Spleen (tissue), 11 donors: ENCODE measurements around the gene NFKBIE. TPM values are rescaled to one million over a fixed set of nuclear protein-coding genes. Genes with fewer than 3 reads are reported as not detected.

ENCODE experiments used
- DNase-seq: peaks from one replicate; pipeline ENCODE4 v3.0.0-alpha.2; 2020
- H3K27ac ChIP-seq, 8 donors: fragments of 200-600 bp; sonication (generic) in 7 of 8; 1 replicate in 4 of 8; 2 replicates in 4 of 8; pipeline versions ENCODE4 v1.5.0 to v1.8.0; 2016 to 2021; ENCODE audit warnings: inconsistent platforms in 4 of 8, mild to moderate bottlenecking in 4 of 8, moderate library complexity in 1 of 8
- H3K27me3 ChIP-seq, 7 donors: fragments of 200-600 bp; sonication (generic) in 6 of 7; replicated peaks in 1 of 7; 1 replicate in 4 of 7; 2 replicates in 3 of 7; pipeline versions ENCODE4 v1.5.0 to v1.8.0; 2016 to 2021; ENCODE audit warnings: inconsistent platforms in 3 of 7, mild to moderate bottlenecking in 1 of 7
- H3K36me3 ChIP-seq, 6 donors: fragments of 200-600 bp; sonication (generic) in 5 of 6; 1 replicate in 4 of 6; 2 replicates in 2 of 6; pipeline versions ENCODE4 v1.5.0 to v1.8.0; 2016 to 2021; ENCODE audit warnings: inconsistent platforms in 2 of 6
- H3K4me1 ChIP-seq, 6 donors: fragments of 200-600 bp; sonication (generic) in 5 of 6; 1 replicate in 3 of 6; 2 replicates in 3 of 6; pipeline versions ENCODE4 v1.5.0 to v1.8.0; 2016 to 2021; ENCODE audit warnings: inconsistent platforms in 3 of 6
- H3K4me3 ChIP-seq, 8 donors: fragments of 200-600 bp; sonication (generic) in 7 of 8; 1 replicate in 4 of 8; 2 replicates in 4 of 8; pipeline versions ENCODE4 v1.5.0 to v1.8.0; 2016 to 2021; ENCODE audit warnings: inconsistent platforms in 4 of 8, mild to moderate bottlenecking in 4 of 8, moderate library complexity in 2 of 8
- H3K9me3 ChIP-seq, 8 donors: fragments of 200-600 bp; sonication (generic) in 7 of 8; 1 replicate in 4 of 8; 2 replicates in 4 of 8; pipeline versions ENCODE4 v1.5.0 to v1.8.0; 2016 to 2021; ENCODE audit warnings: inconsistent platforms in 4 of 8
- CTCF ChIP-seq, 11 experiments: fragments of 200-600 bp in 7 of 11; fragments of 450-650 bp in 4 of 11; sonication (generic) in 4 of 11; IDR thresholded peaks in 8 of 11; conservative IDR thresholded peaks in 3 of 11; 1 replicate in 7 of 11; 2 replicates in 4 of 11; pipeline versions ENCODE4 v1.4.0 to v1.8.0; 2016 to 2021; ENCODE audit warnings: antibody characterized with exemption in 11 of 11, inconsistent platforms in 4 of 11, mild to moderate bottlenecking in 1 of 11
- POLR2A ChIP-seq, 3 donors: fragments of 450-650 bp; IDR thresholded peaks; one replicate each; pipeline ENCODE4 v1.5.1; 2017; ENCODE audit warnings: antibody characterized with exemption in 3 of 3, mild to moderate bottlenecking in 1 of 3
- POLR2AphosphoS5 ChIP-seq, 3 donors: sonication (generic); formaldehyde crosslinking; IDR thresholded peaks; one replicate each; pipeline ENCODE4 v1.5.1; 2017; ENCODE audit warnings: antibody characterized with exemption in 3 of 3
- WGBS, 5 donors: extraction: QIAGEN DNeasy Blood & Tissue Kit in 3 of 5; methylation state at CpG; one replicate each; pipeline versions ENCODE4 v1.1.5 to v1.1.7; 2013 to 2018; 5-methylcytosine and 5-hydroxymethylcytosine counted together
- intact Hi-C: fragments of 100-400 bp; cut with DNase I; formaldehyde crosslinking; loops from one replicate; pipeline ENCODE4 v1.15.0; 2023; ENCODE audit warnings: low total_unique reads
- polyA plus RNA-seq, 3 donors: library from polyadenylated mRNA; stranded (reverse); fragments of 200-250 nt; gene quantifications; one replicate each; pipeline ENCODE4 v1.2.1, GENCODE V29; 2013
- total RNA-seq, 7 donors: library from RNA; depleted of rRNA in 3 of 7; stranded (reverse); fragments of >200 nt in 3 of 7; fragmentation: NEBNext Ultra II Directional in 4 of 7; extraction: Animal tissue kit (Norgen Biotek cat#: 25700) in 4 of 7; gene quantifications; one replicate each; pipeline versions ENCODE4 v1.1.0 to v1.2.1, GENCODE V29; 2016 to 2021
- donor health status: healthy with polysubstance abuse.
- donor health status: DM: no; HTN: no; CAD: no; lungs with moderate emphysema.
- donor health status: DM: no; HTN: no; CAD: no.
- donor health status: Bipolar disorder and iron deficiency.
- donor health status: healthy.
- donor health status: DM: no; HTN: no; CAD: no.
- donor health status: DM: yes; HTN: yes; CAD: no.

Gene NFKBIE
- total and polyA plus RNA-seq, 10 donors, result 32.2 to 89.7 (median 49.0) TPM

- Histone ChIP-seq H3K4me3 (no peak overlapping the region), H3K27ac (no peak overlapping the region), H3K9me3 (no peaks in the 10 kb centered on the region), H3K36me3 (no peaks in the 10 kb centered on the region), H3K27me3 (peaks cover 0 to 78% (median 15%) of the 10 kb centered on the region in 7 donors), H3K4me1 (peaks cover 0 to 7% (median 0%) of the 10 kb centered on the region in 6 donors)
- WGBS, 5 donors, result 79 to 92% (median 87%) methylated on average over 10 to 12 of the region's 12 CpGs
- no peak for TF ChIP-seq CTCF (IDR thresholded peaks at IDR 0.05 in 8 of 11, conservative IDR thresholded peaks at IDR 0.05 in 3 of 11)
- TF ChIP-seq POLR2AphosphoS5 (IDR thresholded peaks at IDR 0.05), result no peak
- no peak for TF ChIP-seq POLR2A (IDR thresholded peaks at IDR 0.05)
- intact Hi-C loops, result no loop called here
- DNase-seq, result no peak
Observed at GRCh38 chr6:44286285-44286565, 20.9 kb upstream of the NFKBIE start.

- Histone ChIP-seq H3K27ac (no peak overlapping the region), H3K4me1 (peaks cover 0 to 7% (median 0%) of the 10 kb centered on the region in 6 donors), H3K36me3 (no peaks in the 10 kb centered on the region), H3K9me3 (no peaks in the 10 kb centered on the region), H3K27me3 (peaks cover 0 to 76% (median 13%) of the 10 kb centered on the region in 7 donors), H3K4me3 (no peak overlapping the region)
- intact Hi-C loops, result no loop called here
- no peak for DNase-seq
- TF ChIP-seq POLR2A (IDR thresholded peaks at IDR 0.05), result no peak
- TF ChIP-seq POLR2AphosphoS5 (IDR thresholded peaks at IDR 0.05), result no peak
- TF ChIP-seq CTCF (IDR thresholded peaks at IDR 0.05 in 8 of 11, conservative IDR thresholded peaks at IDR 0.05 in 3 of 11), result no peak
- WGBS, 5 donors, result 74 to 85% (median 81%) methylated on average over 24 to 25 of the region's 25 CpGs
Observed at GRCh38 chr6:44285552-44286284, 20.4 kb upstream of the NFKBIE start.

- H3K36me3 ChIP-seq, result no peaks in the 10 kb centered on the region
- no peaks in the 10 kb centered on the region for H3K9me3 ChIP-seq
- intact Hi-C loops, result no loop called here
- WGBS, 5 donors, result 44 to 76% (median 67%) methylated on average over 4 of the region's 4 CpGs
- peaks cover 0 to 7% (median 0%) of the 10 kb centered on the region in 6 donors for H3K4me1 ChIP-seq
- H3K27me3 ChIP-seq, result peaks cover 0 to 75% (median 5%) of the 10 kb centered on the region in 7 donors
- H3K27ac ChIP-seq, result no peak overlapping the region
- no peak for DNase-seq
- H3K4me3 ChIP-seq, result no peak overlapping the region
- TF ChIP-seq CTCF (IDR thresholded peaks at IDR 0.05 in 8 of 11, conservative IDR thresholded peaks at IDR 0.05 in 3 of 11) (no peak), POLR2A (IDR thresholded peaks at IDR 0.05) (no peak), POLR2AphosphoS5 (IDR thresholded peaks at IDR 0.05) (no peak)
Observed at GRCh38 chr6:44284867-44285266, 19.5 kb upstream of the NFKBIE start.

- no peak for DNase-seq
- Histone ChIP-seq H3K27ac (no peak overlapping the region), H3K9me3 (no peaks in the 10 kb centered on the region), H3K4me1 (peaks cover 0 to 7% (median 0%) of the 10 kb centered on the region in 6 donors), H3K36me3 (no peaks in the 10 kb centered on the region), H3K27me3 (peaks cover 0 to 70% (median 3%) of the 10 kb centered on the region in 7 donors), H3K4me3 (no peak overlapping the region)
- intact Hi-C loops, result no loop called here
- TF ChIP-seq POLR2AphosphoS5 (IDR thresholded peaks at IDR 0.05) (no peak), CTCF (IDR thresholded peaks at IDR 0.05 in 8 of 11, conservative IDR thresholded peaks at IDR 0.05 in 3 of 11) (no peak), POLR2A (IDR thresholded peaks at IDR 0.05) (no peak)
- 39 to 60% (median 46%) methylated on average over 2 of the region's 2 CpGs for WGBS, 5 donors
Observed at GRCh38 chr6:44284121-44284520, 18.8 kb upstream of the NFKBIE start.
